GM19397 (cell line): ENCODE results near the gene NLGN4Y.
"Not testable (repeated sequence)": the region's sequence is repeated elsewhere in the genome, so short reads cannot be mapped to it uniquely, and the experiment has no call there.

Experiments
- ATAC-seq: cut with Tn5 transposase; IDR thresholded peaks from one replicate; pipeline ENCODE4 v1.9.1; 2021; ENCODE audit warnings: mild to moderate bottlenecking, moderate library complexity; ENCODE audit not compliant: unreplicated experiment

The NLGN4Y gene

GRCh38 chrY:14829366-14829885, 305.1 kb downstream of the NLGN4Y start:
- no peak for ATAC-seq

DNA sequence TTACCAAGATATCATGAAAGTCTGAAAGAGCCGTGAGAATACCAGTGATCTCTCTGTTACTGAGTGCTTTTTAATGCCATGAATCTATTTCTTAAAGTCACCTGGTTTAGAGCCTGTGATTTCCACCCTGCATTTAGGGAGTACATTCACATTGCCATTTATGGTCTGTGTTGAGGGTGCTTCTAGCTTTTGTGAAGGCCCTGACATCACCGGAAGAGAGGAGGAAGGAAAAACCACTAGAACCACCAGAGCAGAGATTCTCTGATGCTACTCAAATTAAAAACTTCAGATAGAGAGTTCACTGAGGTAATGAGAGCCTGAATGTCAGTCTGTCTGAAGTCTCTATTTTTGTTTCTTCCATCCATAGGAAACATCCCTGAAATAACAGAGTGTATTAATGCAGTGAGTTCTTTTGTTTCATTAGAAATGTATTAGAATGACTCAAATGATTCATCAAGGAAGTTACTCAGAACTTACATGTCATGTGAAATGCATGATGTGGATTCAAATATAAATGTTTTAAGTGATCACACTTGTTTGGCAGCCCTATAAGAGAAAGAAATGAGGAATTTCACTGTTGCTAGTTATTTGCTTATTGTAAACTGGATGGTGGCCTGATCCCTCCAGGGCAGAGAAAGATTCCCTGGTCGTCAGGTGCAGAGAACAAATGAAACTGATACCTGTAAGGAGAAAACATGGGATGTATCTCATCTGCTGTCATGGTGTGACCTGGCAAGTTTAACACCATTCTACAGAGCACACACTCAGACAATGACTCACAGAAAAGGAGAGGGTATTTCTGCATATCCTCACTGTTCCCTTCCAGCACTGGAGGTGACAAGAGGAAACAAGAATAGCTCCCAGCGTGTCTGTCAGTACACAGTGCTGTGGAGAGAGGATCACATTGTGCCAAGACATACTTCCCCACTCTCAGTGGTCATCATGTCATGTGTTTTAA, 310.1 kb downstream of the NLGN4Y start:
- no peak for ATAC-seq

- no peak for ATAC-seq
These were observed 313.1 kb downstream of the NLGN4Y start for GRCh38 chrY:14837466-14837865.

DNA sequence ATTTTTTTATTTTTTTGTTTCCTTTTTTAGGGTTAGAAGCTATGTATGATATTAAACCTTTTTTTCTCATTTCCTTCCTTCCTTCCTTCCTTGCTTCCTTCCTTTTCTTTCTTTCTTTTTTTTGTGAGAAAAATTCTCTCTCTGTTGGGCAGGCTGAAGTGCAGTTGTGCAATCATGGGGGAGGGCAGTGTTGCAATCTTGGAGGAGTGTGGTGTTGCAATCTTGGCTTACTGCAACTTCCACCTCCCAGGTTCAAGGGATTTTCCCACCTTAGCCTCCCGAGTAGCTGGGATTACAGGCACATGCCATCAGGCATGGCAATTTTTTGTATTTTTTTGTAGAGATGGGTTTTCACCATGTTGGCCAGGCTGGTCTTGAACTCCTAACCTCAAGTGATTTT, 326.4 kb downstream of the NLGN4Y start:
- no peak for ATAC-seq

DNA sequence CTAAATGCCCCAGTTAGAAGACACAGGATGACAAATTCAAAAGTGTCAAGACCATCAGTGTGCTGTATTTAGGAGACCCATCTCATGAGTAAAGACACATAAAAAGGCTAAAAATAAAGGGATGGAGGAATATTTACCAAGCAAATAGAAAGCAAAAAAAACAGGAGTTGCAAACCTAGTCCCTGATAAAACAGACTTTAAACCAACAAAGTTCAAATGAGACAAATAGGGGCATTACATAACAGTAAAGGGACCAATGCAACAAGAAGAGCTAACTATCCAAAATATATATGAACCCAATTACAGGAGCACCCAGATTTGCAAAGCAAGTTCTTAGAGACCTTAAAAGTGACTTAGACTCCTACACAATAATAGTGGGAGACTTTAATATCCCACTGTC, 336.1 kb downstream of the NLGN4Y start:
- ATAC-seq: no peak

GRCh38 chrY:14861033-14861432, 336.7 kb downstream of the NLGN4Y start:
- ATAC-seq: not testable (repeated sequence)

DNA sequence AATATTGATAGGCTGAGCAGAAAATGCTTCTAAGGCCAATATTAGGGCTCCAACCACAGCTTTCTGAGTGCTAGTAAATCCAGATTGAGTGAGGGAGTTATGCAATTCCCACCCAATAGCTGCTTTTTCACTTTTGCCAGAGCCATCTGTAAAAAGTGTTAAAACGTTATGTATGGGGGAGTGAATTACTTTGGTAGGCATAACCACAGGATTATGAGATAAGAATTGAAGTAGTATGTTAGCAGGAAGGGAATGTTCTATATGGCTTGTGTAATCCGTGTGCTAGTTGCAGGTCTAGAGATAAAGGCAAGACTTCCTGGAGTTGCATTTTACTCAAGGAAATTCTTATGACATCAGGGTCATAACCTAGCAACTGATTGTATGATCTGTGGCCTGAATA, 347.6 kb downstream of the NLGN4Y start:
- no peak for ATAC-seq
